ENCODE measurements around the gene FSIP2.

- TF ChIP-seq TAF1 (IDR thresholded peaks at IDR 0.05; ENCODE audit: low read depth, low read length), result no peak
- TF ChIP-seq POLR2AphosphoS5 (IDR thresholded peaks at IDR 0.05; ENCODE audit: low read depth, low read length), result no peak
- no peak for TF ChIP-seq POLR2A (IDR thresholded peaks at IDR 0.05; ENCODE audit: low read depth, low read length)
- TF ChIP-seq PAX5 (IDR thresholded peaks at IDR 0.05; ENCODE audit: insufficient read depth, low read length, severe bottlenecking), result no peak
- no peak for TF ChIP-seq SPI1 (IDR thresholded peaks at IDR 0.05; ENCODE audit: low read depth, low read length)
Measured at GRCh38 chr2:185823773-185824172, 85.2 kb downstream of the FSIP2 start.
